ENCODE results near the gene EXOSC2.

DNA sequence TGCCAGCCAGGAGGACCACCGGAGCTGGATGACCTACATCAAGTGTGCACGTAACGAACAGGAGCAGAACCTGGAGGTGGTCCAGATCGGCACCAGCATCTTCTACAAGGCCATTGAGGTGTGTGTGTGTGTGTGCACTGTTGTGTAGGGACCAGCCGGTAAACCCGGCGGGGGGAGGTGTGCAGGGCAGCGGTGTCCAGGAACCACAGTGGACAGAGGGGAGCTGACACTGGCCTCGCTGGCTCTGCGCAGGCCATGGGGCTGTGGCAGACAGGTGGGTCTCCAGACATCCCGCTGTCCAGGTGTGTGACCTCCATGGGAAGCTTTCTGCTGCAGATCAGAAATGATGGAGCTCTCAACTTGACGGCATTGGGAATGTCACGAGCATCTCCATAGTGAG, 25.4 kb upstream of the EXOSC2 start:
- TF ChIP-seq, protein P1, sequence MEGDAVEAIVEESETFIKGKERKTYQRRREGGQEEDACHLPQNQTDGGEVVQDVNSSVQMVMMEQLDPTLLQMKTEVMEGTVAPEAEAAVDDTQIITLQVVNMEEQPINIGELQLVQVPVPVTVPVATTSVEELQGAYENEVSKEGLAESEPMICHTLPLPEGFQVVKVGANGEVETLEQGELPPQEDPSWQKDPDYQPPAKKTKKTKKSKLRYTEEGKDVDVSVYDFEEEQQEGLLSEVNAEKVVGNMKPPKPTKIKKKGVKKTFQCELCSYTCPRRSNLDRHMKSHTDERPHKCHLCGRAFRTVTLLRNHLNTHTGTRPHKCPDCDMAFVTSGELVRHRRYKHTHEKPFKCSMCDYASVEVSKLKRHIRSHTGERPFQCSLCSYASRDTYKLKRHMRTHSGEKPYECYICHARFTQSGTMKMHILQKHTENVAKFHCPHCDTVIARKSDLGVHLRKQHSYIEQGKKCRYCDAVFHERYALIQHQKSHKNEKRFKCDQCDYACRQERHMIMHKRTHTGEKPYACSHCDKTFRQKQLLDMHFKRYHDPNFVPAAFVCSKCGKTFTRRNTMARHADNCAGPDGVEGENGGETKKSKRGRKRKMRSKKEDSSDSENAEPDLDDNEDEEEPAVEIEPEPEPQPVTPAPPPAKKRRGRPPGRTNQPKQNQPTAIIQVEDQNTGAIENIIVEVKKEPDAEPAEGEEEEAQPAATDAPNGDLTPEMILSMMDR (IDR thresholded peaks at IDR 0.05; ENCODE audit: low read length), result no peak
- TF ChIP-seq EZH2phosphoT487 (IDR thresholded peaks at IDR 0.05; ENCODE audit: low read length), result no peak

All from MM.1S (cell line).